ENCODE data around the gene GRIK1. TPM values are rescaled to one million over a fixed set of nuclear protein-coding genes. Genes with fewer than 3 reads are reported as not detected.

Gene GRIK1
- total RNA-seq, 2 experiments from 2014 or later, result not detected

GRCh38 chr21:29721221-29721620, 218.6 kb downstream of the GRIK1 start:
- CTCF ChIA-PET, result interaction anchor here (1.2 kb wide), 1 partner anchor 64 kb away, joined by 3 read pairs; no protein-coding TSS in a partner anchor
- TF ChIP-seq CTCF (IDR thresholded peaks at IDR 0.05), result no peak
- Mint-ChIP-seq H3K36me3 (ENCODE audit: low read depth) (no peaks in the 10 kb centered on the region), H3K9me3 (peaks cover 2% of the 10 kb centered on the region), H3K4me1 (ENCODE audit: low read depth) (no peaks in the 10 kb centered on the region), H3K27me3 (peaks cover 8% of the 10 kb centered on the region), H3K27ac (no peak overlapping the region), H3K4me3 (no peak overlapping the region)
- POLR2A ChIA-PET, result no interaction called here
- DNase-seq (no peak), ATAC-seq (no peak)
- intact Hi-C loops (cut with micrococcal nuclease), result no loop called here

GRCh38 chr21:29719521-29719920, 220.3 kb downstream of the GRIK1 start:
- H3K27ac Mint-ChIP-seq, result no peak overlapping the region
- H3K36me3 Mint-ChIP-seq (ENCODE audit: low read depth), result no peaks in the 10 kb centered on the region
- no peak for ATAC-seq
- ChIA-PET POLR2A (no interaction called here), CTCF (no interaction called here)
- intact Hi-C loops (cut with micrococcal nuclease), result no loop called here
- DNase-seq, result no peak
- H3K4me1 Mint-ChIP-seq (ENCODE audit: low read depth), result no peaks in the 10 kb centered on the region
- peaks cover 5% of the 10 kb centered on the region for H3K9me3 Mint-ChIP-seq
- H3K27me3 Mint-ChIP-seq, result peaks cover 4% of the 10 kb centered on the region
- TF ChIP-seq CTCF (IDR thresholded peaks at IDR 0.05), result no peak
- H3K4me3 Mint-ChIP-seq, result no peak overlapping the region

GRCh38 chr21:29718081-29718815, 221.5 kb downstream of the GRIK1 start:
- Mint-ChIP-seq H3K4me1 (ENCODE audit: low read depth) (no peaks in the 10 kb centered on the region), H3K9me3 (peaks cover 5% of the 10 kb centered on the region), H3K36me3 (ENCODE audit: low read depth) (no peaks in the 10 kb centered on the region), H3K27me3 (peaks cover 4% of the 10 kb centered on the region), H3K4me3 (no peak overlapping the region), H3K27ac (no peak overlapping the region)
- no peak for ATAC-seq
- ChIA-PET POLR2A (no interaction called here), CTCF (no interaction called here)
- TF ChIP-seq CTCF (IDR thresholded peaks at IDR 0.05), result no peak
- intact Hi-C loops (cut with micrococcal nuclease), result no loop called here
- DNase-seq, result no peak

- ChIA-PET CTCF (no interaction called here), POLR2A (no interaction called here)
- intact Hi-C loops (cut with micrococcal nuclease), result no loop called here
- Mint-ChIP-seq H3K27me3 (peaks cover 6% of the 10 kb centered on the region), H3K27ac (no peak overlapping the region), H3K4me3 (no peak overlapping the region), H3K9me3 (peaks cover 5% of the 10 kb centered on the region), H3K36me3 (ENCODE audit: low read depth) (no peaks in the 10 kb centered on the region), H3K4me1 (ENCODE audit: low read depth) (no peaks in the 10 kb centered on the region)
- no peak for TF ChIP-seq CTCF (IDR thresholded peaks at IDR 0.05)
- DNase-seq (no peak), ATAC-seq (no peak)
These were observed 222.1 kb downstream of the GRIK1 start for GRCh38 chr21:29717659-29718058.

GRCh38 chr21:29716753-29717152, 223.0 kb downstream of the GRIK1 start:
- TF ChIP-seq CTCF (IDR thresholded peaks at IDR 0.05), result no peak

More at GRCh38 chr21:29716753-29717152, 223.0 kb downstream of the GRIK1 start:
- CTCF ChIA-PET, result interaction anchor here (1.6 kb wide), 1 partner anchor 10 kb away, joined by 4 read pairs; no protein-coding TSS in a partner anchor
- intact Hi-C loops (cut with micrococcal nuclease), result no loop called here
- DNase-seq, result no peak
- ATAC-seq, result no peak
- no peaks in the 10 kb centered on the region for H3K4me1 Mint-ChIP-seq (ENCODE audit: low read depth)
- peaks cover 5% of the 10 kb centered on the region for H3K9me3 Mint-ChIP-seq
- H3K36me3 Mint-ChIP-seq (ENCODE audit: low read depth), result no peaks in the 10 kb centered on the region
- no peak overlapping the region for H3K27ac Mint-ChIP-seq
- peaks cover 6% of the 10 kb centered on the region for H3K27me3 Mint-ChIP-seq
- H3K4me3 Mint-ChIP-seq, result no peak overlapping the region
- POLR2A ChIA-PET, result no interaction called here
